Stimulated activated CD4-positive, alpha-beta T cell treated with anti-CD3 and anti-CD28 coated beads, TNF-alpha, amount 100 ng/mL, for 24 hours (primary cell): ENCODE measurements around the gene PXMP4.
A peak's percentile ranks its signal among the peaks of the same experiment; 100 is the strongest.
"Not testable (repeated sequence)": the region's sequence is repeated elsewhere in the genome, so short reads cannot be mapped to it uniquely, and the experiment has no call there.

ENCODE experiments used
- DNase-seq, 3 experiments: peaks; one replicate each; pipeline ENCODE4 v3.0.0-alpha.2; 2020; ENCODE audit warnings: low read depth in 3 of 3

The PXMP4 gene, protein sequence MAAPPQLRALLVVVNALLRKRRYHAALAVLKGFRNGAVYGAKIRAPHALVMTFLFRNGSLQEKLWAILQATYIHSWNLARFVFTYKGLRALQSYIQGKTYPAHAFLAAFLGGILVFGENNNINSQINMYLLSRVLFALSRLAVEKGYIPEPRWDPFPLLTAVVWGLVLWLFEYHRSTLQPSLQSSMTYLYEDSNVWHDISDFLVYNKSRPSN

DNA sequence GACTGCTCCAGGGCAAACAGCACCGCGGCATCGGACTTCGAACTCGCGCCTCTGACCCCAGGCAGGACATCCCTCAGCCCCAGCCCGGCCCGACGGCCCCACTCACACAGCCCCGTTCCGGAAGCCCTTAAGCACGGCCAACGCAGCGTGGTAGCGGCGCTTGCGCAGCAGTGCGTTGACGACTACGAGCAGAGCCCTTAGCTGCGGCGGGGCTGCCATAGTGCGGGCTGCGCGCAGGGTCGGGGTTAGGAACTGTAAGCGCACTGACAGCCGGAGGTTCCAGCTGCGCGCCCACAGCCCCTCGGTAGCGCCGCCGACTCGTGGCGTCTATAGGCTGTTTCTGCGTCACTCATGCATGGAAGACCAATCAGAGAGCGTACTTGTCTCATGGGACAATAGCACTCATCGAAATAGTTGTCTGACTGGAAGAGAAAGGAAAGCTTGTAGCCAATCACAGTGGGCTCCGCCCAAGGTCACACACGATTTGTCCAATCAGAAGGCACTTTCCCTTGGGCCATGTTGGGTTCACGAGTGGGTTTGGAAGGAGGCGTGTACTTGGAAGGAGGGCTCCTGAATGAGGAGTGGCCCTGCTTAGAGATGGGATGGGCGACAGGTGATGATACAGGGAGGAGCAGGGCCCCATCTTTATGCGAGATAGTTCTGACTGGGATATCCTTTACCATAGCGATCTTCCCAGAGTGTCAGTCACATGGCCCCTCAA, at the start of gene PXMP4:
TSS of gene PXMP4 (minus strand) at position 322 of the 721 bp plus-strand sequence. CDS start at position 219, 103 bp downstream.
- peak; percentile 71 to 84 (median 82) for DNase-seq

DNA sequence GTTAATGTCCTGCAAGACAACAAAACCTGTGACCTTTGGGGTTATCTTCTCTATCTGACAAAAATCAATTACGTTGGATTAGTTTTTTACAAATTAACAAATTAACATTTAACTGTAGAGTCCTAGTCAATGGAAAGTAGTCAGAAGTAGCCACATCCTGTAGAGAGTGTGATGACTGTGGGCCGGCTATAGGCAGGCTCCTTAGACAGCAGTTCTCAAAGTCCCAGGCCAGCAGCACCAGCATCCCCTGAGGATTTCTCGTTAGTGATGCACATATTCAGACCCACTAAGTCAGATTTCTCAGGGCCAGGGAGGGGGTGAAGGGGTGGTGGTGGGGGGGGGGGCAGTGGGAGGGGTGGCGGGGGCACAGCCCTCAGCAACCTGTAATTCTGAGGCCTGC, 48.9 kb upstream of the PXMP4 start:
- DNase-seq = no peak

DNA sequence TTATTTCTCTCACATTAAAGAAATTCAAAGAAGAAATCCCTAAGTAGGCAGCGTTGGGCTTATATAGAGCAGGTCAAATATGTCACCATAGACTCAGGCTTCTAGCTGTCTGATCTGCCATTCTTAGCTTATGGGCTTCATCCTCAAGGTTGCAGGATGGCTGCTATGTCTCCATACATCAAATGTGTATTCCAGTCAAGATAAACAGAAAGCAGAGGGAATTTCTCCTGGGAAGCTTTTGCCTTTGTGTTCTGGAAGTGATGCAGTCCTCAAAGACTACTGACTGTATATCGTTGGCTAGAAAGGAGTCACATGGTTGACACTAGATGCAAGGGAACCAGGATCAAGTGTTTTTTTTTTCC, 47.6 kb upstream of the PXMP4 start:
- no peak for DNase-seq

DNA sequence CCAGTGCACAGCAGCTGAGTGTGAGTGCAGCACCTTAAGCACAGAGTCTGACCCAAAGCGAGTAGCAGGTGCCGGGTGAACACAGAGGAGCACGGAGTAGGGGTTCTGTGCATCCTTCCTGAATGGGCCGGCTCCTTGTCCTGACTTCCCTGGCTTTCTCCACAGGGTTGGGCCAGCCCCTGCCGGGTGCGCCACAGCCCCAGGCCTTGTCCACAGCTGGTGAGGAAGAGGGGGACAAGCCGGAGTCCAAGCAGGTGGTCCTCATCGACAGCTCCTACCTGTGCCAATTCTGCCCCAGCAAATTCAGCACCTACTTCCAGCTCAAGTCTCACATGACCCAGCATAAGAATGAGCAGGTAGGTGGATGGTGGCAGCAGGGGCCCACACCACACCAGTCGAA, 46.6 kb upstream of the PXMP4 start:
- DNase-seq = no peak

DNA sequence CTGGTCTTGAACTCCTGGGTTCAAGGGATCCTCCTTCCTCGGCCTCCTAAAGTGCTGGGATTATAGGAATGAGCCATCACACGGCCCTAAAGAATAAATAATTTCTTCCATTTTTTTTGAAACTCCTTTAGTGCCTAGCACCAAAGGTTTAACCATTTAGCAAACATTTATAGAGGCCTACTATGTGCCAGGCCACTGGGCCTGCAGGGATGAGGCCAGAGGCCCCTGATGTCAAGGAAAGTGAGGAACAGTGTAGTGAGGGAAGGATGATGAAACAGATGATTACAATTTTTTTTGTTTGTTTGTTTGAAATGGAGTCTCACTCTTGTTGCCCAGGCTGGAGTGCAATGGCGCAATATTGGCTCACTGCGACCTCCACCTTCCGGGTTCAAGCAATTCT, 45.5 kb upstream of the PXMP4 start:
- DNase-seq = no peak

DNA sequence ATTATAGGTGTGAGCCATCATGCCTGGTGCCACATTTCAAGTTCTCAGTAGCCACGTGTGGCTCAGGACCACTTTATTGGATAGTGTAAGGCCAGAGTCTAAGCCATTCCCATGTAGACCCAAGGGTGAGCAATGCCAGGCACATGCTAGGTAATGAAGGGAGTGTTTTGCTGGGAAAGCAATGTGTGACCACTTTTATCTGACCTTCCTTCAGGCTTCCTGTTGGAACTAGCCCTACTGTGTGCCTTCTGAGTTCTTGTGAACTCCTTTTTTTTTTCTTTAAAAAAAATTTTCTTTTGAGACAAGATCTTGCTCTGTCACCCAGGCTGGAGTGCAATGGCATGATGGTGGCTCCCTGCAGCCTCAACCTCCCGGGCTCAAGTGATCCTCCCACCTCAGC, 45.0 kb upstream of the PXMP4 start:
- DNase-seq = no peak

DNA sequence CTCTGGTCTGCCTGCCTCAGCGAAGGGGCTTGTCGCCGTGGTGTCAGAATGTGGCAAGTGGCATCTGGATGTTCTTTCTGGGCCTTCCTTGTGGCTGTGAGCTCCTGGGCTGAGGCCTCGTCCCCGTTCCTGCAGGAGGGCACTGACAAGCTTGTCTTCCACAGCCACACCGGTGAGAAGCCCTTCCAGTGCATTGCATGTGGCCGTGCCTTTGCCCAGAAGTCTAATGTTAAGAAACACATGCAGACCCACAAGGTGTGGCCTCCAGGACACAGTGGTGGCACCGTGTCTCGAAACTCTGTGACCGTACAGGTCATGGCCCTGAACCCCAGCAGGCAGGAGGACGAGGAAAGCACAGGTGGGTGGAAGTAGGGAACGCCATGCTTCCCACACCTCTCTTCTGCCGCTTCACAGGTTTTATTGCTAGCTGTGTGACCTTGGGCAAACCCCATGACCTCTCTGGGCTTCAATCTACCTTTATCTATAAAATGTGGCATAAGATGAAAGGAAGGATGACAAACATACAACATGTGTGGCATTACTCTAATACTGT, 41.7 kb upstream of the PXMP4 start:
- no peak for DNase-seq

DNA sequence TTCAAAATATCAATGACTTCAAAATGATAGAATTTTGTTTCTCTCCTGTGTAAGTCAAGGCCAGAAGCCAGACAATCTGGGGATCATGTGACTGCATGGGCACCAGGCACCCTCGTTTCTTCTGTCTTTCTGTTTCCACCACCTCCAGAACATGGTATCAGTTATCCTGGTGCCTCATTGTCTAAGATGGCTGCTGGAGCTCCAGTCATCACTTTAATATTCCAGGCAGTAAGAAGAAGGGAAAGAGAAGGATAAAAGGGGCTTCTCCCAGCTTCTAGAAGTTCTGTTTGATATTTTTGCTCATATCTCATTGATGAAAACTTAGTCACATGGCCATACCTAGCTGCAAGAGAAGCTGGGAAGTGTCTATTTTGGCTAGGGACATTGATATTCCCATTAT, 37.3 kb upstream of the PXMP4 start:
- DNase-seq = no peak

DNA sequence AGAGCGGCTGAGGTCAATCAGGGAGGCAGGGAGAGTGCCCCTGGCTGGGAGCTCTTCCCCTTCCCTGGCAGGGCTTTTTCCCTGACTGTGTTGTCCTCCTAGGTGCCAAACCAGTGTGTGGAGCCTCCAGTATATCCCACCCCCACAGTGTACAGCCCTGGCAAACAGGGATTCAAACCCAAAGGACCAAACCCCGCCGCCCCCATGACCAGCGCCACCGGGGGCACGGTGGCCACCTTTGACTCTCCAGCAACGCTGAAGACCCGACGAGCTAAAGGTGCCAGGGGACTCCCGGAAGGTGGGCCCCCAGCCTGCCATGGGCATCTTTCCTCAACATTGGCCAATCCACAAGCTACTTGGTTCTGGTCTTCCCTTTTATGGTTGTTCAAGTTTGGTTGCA, 36.9 kb upstream of the PXMP4 start:
- DNase-seq = no peak

DNA sequence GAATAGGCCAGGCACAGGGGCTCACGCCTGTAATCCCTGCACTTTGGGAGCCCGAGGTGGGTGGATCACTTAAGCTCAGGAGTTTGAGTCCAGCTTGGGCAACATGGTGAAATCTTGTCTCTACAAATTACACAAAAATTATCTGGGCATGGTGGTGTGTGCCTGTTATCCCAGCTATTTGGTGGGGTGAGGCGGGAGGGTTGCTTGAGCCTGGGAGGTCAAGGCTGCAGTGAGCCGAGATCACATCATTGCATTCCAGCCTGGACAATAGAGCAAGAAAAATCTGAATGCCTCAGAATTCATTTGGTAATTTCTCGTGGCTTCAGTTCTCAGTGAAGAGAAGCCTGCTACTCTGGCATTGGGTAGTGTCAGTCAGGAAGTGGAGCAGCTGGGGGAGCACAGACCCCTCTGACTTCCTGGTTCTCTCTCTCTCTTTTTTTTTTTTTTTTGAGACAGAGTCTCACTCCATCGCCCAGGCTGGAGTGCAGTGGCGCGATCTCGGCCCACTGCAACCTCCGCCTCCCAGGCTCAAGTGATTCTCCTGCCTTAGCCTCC, 35.9 kb upstream of the PXMP4 start:
- not testable (repeated sequence) for DNase-seq

DNA sequence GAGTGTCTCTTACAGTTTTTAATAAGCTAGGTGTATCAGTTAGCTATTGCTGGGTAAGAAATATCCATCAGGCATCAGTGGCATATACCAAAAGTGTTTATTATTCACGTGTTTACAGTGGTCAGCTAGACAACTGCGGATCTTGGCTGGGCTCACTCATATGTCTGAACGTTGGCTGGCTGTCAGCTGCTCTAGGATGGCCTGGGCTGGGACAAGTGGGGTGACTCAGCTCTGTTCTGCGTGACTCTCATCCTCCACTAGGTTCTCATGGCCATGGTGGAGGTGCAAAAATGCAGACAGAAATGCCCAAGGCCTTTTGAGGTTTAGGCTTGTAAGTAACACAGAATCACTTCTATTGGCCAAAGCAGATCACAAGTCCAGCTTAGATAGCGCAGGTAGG, 33.7 kb upstream of the PXMP4 start:
- DNase-seq = no peak

DNA sequence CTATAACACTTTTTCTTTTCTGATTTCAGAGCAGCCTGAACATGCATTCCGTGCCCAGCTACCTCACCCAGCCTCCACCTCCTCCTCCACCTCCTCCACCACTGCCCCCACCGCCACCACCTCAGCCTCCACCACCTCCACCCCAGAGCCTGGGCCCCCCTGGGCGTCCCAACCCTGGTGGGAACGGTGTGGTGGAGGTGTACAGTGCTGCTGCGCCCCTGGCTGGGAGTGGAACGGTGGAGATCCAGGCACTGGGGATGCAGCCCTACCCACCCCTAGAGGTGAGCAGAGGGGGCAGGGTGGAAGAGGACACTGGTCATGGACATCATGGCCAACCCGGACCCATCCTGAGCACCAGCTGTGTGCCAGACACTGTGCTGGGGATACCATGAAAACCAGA, 33.0 kb upstream of the PXMP4 start:
- DNase-seq = no peak

DNA sequence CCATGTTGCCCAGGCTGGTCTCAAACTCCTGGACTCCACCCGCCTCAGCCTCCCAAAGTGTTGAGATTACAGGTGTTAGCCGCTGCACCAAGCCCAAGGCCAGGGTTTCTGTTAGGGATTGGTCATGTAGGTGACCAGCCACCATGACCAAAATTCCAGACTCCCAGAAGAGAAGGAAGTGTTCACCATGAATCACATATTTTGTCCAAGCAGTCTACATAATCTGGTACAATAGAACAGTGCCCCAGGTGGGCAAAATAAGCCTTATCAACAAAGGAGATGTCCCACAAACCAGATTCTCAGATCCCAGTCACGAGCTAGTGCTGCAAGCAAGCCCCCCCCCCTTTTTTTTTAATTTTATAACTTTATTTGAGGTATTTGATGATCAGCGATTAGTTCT, 31.7 kb upstream of the PXMP4 start:
- no peak for DNase-seq

DNA sequence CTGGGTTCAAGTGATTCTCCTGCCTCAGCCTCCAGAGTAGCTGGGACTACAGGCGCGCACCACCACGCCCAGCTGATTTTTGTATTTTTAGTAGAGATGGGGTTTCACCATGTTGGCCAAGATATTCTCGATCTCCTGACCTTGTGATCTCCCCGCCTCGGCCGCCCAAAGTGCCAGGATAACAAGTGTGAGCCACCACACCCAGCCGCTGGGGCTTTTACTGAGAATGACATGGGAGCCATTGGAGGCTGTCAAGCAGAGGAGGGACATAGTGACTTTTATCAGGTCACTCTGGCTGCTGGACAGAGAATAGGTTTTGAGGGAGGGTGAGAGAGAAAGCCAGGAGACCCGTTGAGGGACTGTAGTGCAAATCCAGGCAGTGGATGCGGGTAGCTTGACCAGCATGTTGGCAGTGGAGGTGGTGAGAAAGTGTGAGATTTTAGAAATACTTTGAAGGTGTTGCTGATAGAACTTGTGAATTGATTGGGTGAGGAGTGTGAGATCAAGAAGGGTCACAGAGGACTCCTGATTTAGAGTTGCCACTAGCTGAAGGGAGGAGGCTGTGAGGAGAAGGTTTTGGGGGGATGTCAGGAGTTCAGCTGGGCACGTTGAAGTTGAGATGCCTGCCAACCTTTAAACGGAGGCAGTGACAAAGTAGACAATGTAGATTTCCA, 26.4 kb upstream of the PXMP4 start:
- no peak for DNase-seq

DNA sequence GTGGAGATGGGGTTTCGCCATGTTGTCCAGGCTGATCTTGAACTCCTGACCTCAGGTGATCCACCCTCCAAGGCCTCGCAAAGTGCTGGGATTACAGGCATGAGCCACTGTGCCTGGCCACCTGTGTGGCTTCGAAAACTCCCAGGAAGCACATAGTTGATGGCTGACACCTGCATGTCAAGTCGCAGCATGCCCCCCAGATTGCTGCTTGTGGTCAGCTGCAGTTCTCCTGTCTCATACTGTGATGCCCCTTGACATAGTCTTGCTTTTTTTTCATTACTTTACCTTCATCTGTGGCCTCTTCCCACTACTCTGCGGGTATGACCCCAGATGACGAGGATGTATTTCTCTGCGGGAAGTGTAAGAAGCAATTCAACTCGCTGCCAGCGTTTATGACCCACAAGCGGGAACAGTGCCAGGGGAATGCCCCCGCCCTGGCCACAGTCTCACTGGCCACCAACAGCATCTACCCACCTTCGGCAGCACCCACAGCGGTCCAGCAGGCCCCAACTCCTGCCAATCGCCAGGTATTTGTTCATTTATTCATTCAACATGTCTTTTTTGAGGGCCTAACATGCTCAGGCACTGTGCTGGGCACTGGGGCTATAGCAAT, 24.8 kb upstream of the PXMP4 start:
- DNase-seq = no peak

DNA sequence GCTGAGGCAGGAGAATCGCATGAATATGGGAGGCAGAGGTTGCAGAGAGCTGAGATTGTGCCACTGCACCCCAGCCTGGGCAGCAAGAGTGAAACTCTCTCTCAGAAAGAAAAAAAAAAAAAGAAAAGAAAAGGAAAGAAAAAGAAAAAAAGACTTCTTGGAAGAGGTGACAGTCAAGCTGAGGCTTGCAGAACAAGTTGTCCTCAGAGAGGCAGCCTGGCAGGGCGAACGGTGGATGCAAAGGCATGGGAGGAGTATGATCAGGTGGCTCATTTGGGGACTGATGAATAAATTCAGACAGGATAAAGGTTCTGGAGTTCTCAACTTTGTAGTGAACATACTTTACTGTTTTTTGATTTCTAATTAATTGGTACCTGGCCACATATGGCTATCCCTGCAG, 24.1 kb upstream of the PXMP4 start:
- DNase-seq = no peak

DNA sequence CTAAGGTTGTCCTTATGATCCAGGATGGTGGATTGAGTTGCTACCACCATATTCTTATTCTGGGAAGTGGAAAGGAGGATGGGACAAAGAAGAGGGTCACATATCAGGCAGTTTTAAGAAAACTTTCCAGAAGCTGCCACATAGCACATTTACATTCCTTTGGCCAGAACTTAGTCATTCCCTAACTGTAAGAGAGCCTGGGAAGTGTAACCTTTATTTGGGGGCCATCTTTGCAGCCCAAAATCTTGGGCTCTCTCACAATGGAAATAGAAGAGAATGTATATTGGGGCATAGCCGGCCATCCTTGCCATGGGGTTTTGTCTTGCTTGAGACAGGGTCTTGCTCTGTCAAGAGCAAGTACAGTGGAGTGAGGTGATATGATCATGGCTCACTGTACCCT, 20.1 kb upstream of the PXMP4 start:
- DNase-seq = no peak

DNA sequence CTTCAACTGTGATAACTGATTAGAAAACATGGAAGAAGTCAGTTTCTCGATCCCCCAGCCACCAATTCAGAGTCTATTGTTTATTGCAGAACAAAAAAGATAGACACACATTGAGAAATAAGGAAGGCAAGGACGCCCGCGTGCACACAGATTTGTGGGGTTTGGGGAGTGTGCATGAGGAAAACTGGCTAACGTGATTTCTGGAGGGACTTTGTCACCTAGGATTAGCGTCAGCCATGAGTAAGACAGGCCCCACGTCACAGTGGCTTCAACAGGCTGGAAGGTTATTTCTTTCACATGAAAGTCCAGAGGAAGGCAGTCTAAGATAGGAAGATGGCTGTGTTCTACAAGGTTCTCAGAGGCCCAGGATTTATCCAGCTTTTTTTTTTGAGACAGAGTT, 19.4 kb upstream of the PXMP4 start:
- DNase-seq = no peak

DNA sequence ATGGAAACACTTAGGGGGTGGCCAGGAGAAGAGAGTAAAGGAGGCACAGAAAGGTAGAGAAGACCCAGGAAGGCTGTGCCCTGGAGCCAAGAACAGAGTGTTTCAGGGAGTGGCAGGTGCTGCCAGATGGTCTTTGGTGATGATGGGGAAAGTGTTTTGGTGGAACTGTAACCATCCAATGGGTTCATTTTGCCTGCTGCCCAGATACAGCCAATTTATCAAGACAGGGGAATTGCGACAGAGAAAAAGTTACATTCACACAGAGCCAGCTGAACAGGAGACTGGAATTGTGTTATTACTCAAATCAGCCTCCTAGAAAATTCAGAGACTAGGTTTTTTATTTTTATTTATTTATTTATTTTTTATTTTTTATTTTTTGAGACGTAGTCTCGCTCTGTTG, 16.9 kb upstream of the PXMP4 start:
- DNase-seq = no peak

DNA sequence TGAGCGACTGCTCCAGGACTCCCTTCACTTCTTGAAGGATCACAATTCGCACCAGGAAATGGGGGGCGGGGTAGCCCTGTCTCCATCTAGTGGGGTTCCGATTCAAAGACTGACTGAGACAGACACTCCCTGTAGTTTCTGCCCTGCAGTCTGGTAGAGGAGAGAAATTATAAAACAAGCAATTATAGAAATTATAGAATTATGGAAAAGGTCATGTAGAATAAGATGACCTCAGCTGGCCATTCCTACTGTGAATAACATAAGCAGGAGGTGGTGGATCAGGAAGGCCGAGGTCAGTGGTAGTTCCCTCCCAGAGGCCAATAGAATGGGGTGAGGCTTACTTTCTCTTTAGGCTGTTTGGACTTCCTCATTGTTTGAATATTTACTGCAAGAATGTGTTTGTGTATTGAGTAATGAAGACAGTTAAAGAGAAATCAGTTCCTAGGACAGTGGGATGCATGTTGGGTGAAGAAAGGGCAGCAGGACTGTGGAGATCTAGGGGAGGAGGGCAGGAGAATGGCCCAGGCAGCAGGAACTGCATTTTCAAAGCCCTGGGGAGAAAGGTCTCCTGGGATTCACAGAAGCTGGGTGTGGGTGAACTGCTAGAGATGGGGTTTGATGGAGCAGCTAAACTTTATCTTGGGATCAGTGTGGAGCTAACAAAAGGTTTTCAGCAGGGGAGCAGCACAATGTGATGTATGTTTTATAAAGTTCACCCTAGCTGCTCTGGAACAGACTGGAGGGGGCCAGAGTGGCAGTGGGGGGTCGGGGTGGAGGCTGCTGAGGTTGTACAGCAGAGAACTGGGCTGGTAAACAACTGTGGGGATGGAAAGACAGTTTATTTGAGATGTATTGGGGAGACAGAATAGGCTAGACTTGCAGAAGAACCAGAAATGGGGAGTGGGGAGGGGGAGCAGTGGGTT, 13.8 kb upstream of the PXMP4 start:
- DNase-seq = no peak
